Endothelial cell of umbilical vein (primary cell): ENCODE data around the gene NFKBIA.

Experiments
- CTCF ChIP-seq, 2 donors: IDR thresholded peaks; 1 replicate in 1 of 2; 2 replicates in 1 of 2; pipeline ENCODE4 v1.5.1; 2011; ENCODE audit warnings: low read length in 2 of 2, mild to moderate bottlenecking in 2 of 2, moderate library complexity in 2 of 2, control low read depth in 1 of 2, inconsistent platforms in 1 of 2, low read depth in 1 of 2; ENCODE audit not compliant: insufficient read depth in 1 of 2; ENCODE audit errors: extremely low read depth in 1 of 2
- EZH2 ChIP-seq: IDR thresholded peaks from 2 replicates; pipeline ENCODE4 v1.6.1; 2012; ENCODE audit warnings: borderline replicate concordance, low read depth, mild to moderate bottlenecking, moderate library complexity, low read length, inconsistent platforms; ENCODE audit not compliant: severe bottlenecking
- FOS ChIP-seq: IDR thresholded peaks from 2 replicates; pipeline ENCODE4 v1.6.1; 2011; ENCODE audit warnings: mild to moderate bottlenecking, low read length, moderate library complexity, borderline replicate concordance; ENCODE audit not compliant: insufficient read depth
- GATA2 ChIP-seq: IDR thresholded peaks from 2 replicates; pipeline ENCODE4 v1.7.0; 2011; ENCODE audit warnings: low read depth, mild to moderate bottlenecking, moderate library complexity, mixed read lengths, low read length; ENCODE audit not compliant: insufficient read length, insufficient read depth
- JUN ChIP-seq: IDR thresholded peaks from 2 replicates; pipeline ENCODE4 v1.6.1; 2011; ENCODE audit warnings: borderline replicate concordance, low read depth; ENCODE audit not compliant: insufficient read length, insufficient read depth
- MAX ChIP-seq: IDR thresholded peaks from 2 replicates; pipeline ENCODE4 v1.6.1; 2011; ENCODE audit not compliant: insufficient read depth, insufficient read length
- MYC ChIP-seq: IDR thresholded peaks from one replicate; pipeline ENCODE4 v1.6.1; 2011; ENCODE audit warnings: mild to moderate bottlenecking, low read depth, low read length
- POLR2A ChIP-seq: IDR thresholded peaks from 2 replicates; pipeline ENCODE4 v1.6.1; 2012; ENCODE audit warnings: low read depth, mild to moderate bottlenecking, control low read depth, low read length
- POLR2AphosphoS5 ChIP-seq: IDR thresholded peaks from 2 replicates; pipeline ENCODE4 v1.6.1; 2012; ENCODE audit warnings: low read depth, mild to moderate bottlenecking, control low read depth, low read length, moderate library complexity; ENCODE audit not compliant: insufficient read depth

- no peak for TF ChIP-seq CTCF (IDR thresholded peaks at IDR 0.05; ENCODE audit: extremely low read depth in 1 of 2, insufficient read depth in 1 of 2, low read depth in 1 of 2, low read length in 2 of 2)
- no peak for TF ChIP-seq EZH2
- TF ChIP-seq POLR2AphosphoS5 = no peak
- no peak for TF ChIP-seq JUN
- no peak for TF ChIP-seq FOS
- no peak for TF ChIP-seq POLR2A
- no peak for TF ChIP-seq MAX
- TF ChIP-seq MYC = no peak
- no peak for TF ChIP-seq GATA2
Observed at GRCh38 chr14:35367056-35367372, 37.5 kb downstream of the NFKBIA start.
